Fibroblast of lung (primary cell): ENCODE data around the gene KIF3A. TPM values are rescaled to one million over a fixed set of nuclear protein-coding genes. Genes with fewer than 3 reads are reported as not detected.

ENCODE experiments used
- DNase-seq, 2 donors: peaks; one replicate each; pipeline versions ENCODE4 v3.0.0 to v3.0.0-alpha.2; 2010; ENCODE audit warnings: low read depth in 2 of 2
- H2AFZ ChIP-seq: 2 replicates; pipeline ENCODE4 v1.5.1; 2012; ENCODE audit warnings: low read length, control low read depth, inconsistent platforms
- H3K27ac ChIP-seq: 2 replicates; pipeline ENCODE4 v1.5.1; 2011; ENCODE audit warnings: low read length, control low read depth; ENCODE audit not compliant: insufficient read depth
- H3K27me3 ChIP-seq: 2 replicates; pipeline ENCODE4 v1.5.1; 2011; ENCODE audit warnings: mild to moderate bottlenecking, low read length; ENCODE audit not compliant: control insufficient read depth, insufficient read depth
- H3K36me3 ChIP-seq: 2 replicates; pipeline ENCODE4 v1.5.1; 2011; ENCODE audit warnings: low read length; ENCODE audit not compliant: control insufficient read depth, insufficient read depth
- H3K4me1 ChIP-seq: 2 replicates; pipeline ENCODE4 v1.5.1; 2011; ENCODE audit warnings: low read length; ENCODE audit not compliant: control insufficient read depth, insufficient read depth; ENCODE audit errors: extremely low read depth
- H3K4me2 ChIP-seq: 2 replicates; pipeline ENCODE4 v1.5.1; 2011; ENCODE audit warnings: low read length, control low read depth; ENCODE audit not compliant: insufficient read depth; ENCODE audit errors: extremely low read depth
- H3K4me3 ChIP-seq, 4 experiments: fragments of 200-600 bp in 1 of 4; sonication (generic) in 1 of 4; replicated peaks in 1 of 4; 2 replicates each; pipeline ENCODE4 v1.5.1; 2011 to 2016; ENCODE audit warnings: low read length in 4 of 4, low read depth in 3 of 4, mild to moderate bottlenecking in 3 of 4, control low read depth in 2 of 4, inconsistent platforms in 1 of 4, mixed read lengths in 1 of 4; ENCODE audit not compliant: insufficient read depth in 1 of 4; ENCODE audit errors: control extremely low read depth in 1 of 4
- H3K79me2 ChIP-seq: 2 replicates; pipeline ENCODE4 v1.5.1; 2012; ENCODE audit warnings: mild to moderate bottlenecking, low read length, inconsistent platforms; ENCODE audit not compliant: control insufficient read depth, insufficient read depth
- H3K9ac ChIP-seq: 2 replicates; pipeline ENCODE4 v1.5.1; 2011; ENCODE audit warnings: mild to moderate bottlenecking, low read length, control low read depth; ENCODE audit not compliant: insufficient read depth
- H3K9me3 ChIP-seq: 2 replicates; pipeline ENCODE4 v1.5.1; 2012; ENCODE audit warnings: low read depth, low read length; ENCODE audit not compliant: control insufficient read depth, insufficient read depth
- H4K20me1 ChIP-seq: 2 replicates; pipeline ENCODE4 v1.5.1; 2011; ENCODE audit warnings: low read length; ENCODE audit not compliant: control insufficient read depth, insufficient read depth; ENCODE audit errors: extremely low read depth
- CTCF ChIP-seq, 2 donors: IDR thresholded peaks in 1 of 2; conservative IDR thresholded peaks in 1 of 2; 1 replicate in 1 of 2; 2 replicates in 1 of 2; pipeline ENCODE4 v1.5.1; 2011 to 2012; ENCODE audit warnings: low read length in 2 of 2, control low read depth in 1 of 2, inconsistent platforms in 1 of 2, low read depth in 1 of 2, mild to moderate bottlenecking in 1 of 2
- EZH2 ChIP-seq: IDR thresholded peaks from 2 replicates; pipeline ENCODE4 v1.5.1; 2012; ENCODE audit warnings: low read length, control low read depth, mild to moderate bottlenecking; ENCODE audit errors: missing control alignments
- polyA plus RNA-seq, 2 donors: library from polyadenylated mRNA; depleted of rRNA in 1 of 2; stranded (reverse) in 1 of 2; unstranded in 1 of 2; fragments of >200 nt; gene quantifications; 2 replicates each; pipeline ENCODE4 v1.2.1, GENCODE V29; 2011 to 2012; ENCODE audit warnings: missing spikeins in 1 of 2
- total RNA-seq: library from RNA; depleted of rRNA; stranded (reverse); fragments of >200 nt; gene quantifications from 2 replicates; pipeline ENCODE4 v1.2.1, GENCODE V29; 2014

The KIF3A gene
- total and polyA plus RNA-seq, 2 donors (not counting 1 experiment from before 2014, with no cell fraction given) = 8.8 to 11.2 TPM

DNA sequence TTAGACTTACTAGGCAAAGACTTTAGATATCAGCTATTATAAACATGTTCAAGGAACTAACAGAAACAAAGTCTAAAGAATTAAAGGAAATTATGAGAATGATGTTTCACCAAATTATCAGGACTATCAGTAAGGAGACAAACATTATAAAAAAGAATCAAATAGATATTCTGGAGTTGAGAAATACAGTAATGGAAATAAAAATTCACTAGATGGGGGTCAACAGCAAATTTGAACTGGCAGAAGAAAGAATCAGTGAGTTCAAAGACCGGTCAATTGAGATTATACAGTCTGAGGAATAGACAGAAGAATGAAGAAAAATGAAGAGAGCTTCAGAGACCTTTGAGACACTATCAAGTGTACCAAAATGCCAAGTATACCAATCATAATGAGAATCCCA, 89.0 kb downstream of the KIF3A start:
- Histone ChIP-seq H3K9ac (no peak overlapping the region), H3K4me2 (no peak overlapping the region), H3K27ac (no peak overlapping the region), H3K4me3 (no peak overlapping the region), H3K36me3 (no peaks in the 10 kb centered on the region), H3K4me1 (no peaks in the 10 kb centered on the region), H4K20me1 (no peaks in the 10 kb centered on the region), H3K27me3 (no peaks in the 10 kb centered on the region), H3K9me3 (no peaks in the 10 kb centered on the region), H2AFZ (no peak overlapping the region), H3K79me2 (no peaks in the 10 kb centered on the region)
- TF ChIP-seq EZH2 (no peak), CTCF (conservative IDR thresholded peaks at IDR 0.05 in 1 of 2, IDR thresholded peaks at IDR 0.05 in 1 of 2; ENCODE audit: low read depth in 1 of 2, low read length in 2 of 2) (no peak)
- DNase-seq = no peak

DNA sequence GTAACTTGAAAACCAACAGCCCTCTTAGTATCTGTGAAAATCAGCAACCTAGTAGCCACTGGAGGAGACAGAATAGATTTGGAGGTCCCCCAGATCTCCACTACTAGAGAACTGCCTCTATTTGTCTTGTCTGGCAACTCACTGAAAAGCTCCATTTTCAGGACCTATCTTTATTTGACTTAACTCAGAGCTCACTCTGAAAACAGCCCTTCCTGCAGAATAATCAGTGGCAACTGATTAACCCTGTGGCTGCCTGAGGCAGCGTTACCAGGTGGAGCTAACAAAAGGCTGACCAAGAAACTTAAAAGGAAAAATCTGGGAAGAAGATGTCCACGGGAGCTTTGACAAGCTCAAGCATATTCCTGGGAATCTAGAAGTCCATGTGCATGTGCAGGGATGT, 89.9 kb downstream of the KIF3A start:
- Histone ChIP-seq H3K79me2 (no peaks in the 10 kb centered on the region), H4K20me1 (no peaks in the 10 kb centered on the region), H3K27ac (no peak overlapping the region), H3K9me3 (no peaks in the 10 kb centered on the region), H3K27me3 (no peaks in the 10 kb centered on the region), H3K4me3 (no peak overlapping the region), H3K9ac (no peak overlapping the region), H3K36me3 (no peaks in the 10 kb centered on the region), H3K4me1 (no peaks in the 10 kb centered on the region), H3K4me2 (no peak overlapping the region), H2AFZ (no peak overlapping the region)
- TF ChIP-seq EZH2 = no peak
- no peak for TF ChIP-seq CTCF (conservative IDR thresholded peaks at IDR 0.05 in 1 of 2, IDR thresholded peaks at IDR 0.05 in 1 of 2; ENCODE audit: low read depth in 1 of 2, low read length in 2 of 2)
- no peak for DNase-seq

DNA sequence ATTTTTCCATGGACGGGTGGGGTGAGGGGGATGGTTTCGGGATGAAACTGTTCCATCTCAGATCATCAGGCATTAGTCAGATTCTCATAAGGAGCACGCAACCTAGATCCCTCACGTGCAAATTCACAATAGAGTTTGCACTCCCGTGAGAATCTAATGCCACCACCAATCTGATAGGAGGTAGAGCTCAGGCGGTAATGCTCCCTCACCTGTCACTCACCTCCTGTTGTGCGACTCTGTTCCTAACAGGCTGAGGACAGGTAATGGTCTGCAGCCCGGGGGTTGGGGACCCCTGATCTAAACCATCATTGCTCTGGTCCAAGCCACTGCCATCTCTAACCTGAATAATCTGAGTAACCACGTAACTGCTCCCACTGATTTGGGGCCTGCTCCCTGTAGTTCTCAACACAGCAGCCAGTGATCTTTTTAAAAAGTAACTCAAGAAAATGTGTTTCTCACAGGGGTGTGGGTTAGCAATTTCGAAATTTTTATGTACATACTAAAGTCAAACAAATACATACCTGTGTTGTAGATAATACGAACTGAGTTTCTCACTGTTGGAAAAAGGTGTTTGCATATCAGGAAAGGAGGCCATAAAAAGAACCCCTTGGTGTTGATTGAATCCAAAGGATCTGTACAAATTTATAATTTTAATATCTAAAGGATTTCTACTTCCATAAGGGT, 90.6 kb downstream of the KIF3A start:
- H3K79me2 ChIP-seq = no peaks in the 10 kb centered on the region
- no peak overlapping the region for H3K27ac ChIP-seq
- TF ChIP-seq EZH2 (no peak), CTCF (conservative IDR thresholded peaks at IDR 0.05 in 1 of 2, IDR thresholded peaks at IDR 0.05 in 1 of 2; ENCODE audit: low read depth in 1 of 2, low read length in 2 of 2) (no peak)
- H3K36me3 ChIP-seq = no peaks in the 10 kb centered on the region
- no peaks in the 10 kb centered on the region for H4K20me1 ChIP-seq
- H2AFZ ChIP-seq = no peak overlapping the region
- H3K4me2 ChIP-seq = no peak overlapping the region
- no peak for DNase-seq
- H3K9ac ChIP-seq = no peak overlapping the region
- H3K9me3 ChIP-seq = no peaks in the 10 kb centered on the region
- no peaks in the 10 kb centered on the region for H3K27me3 ChIP-seq
- H3K4me3 ChIP-seq = no peak overlapping the region
- H3K4me1 ChIP-seq = no peaks in the 10 kb centered on the region
